Natural killer cell (primary cell): Measurements from ENCODE around the gene PRKAR1B. TPM values are rescaled to one million over a fixed set of nuclear protein-coding genes. Genes with fewer than 3 reads are reported as not detected.
"Not testable (repeated sequence)": the region's sequence is repeated elsewhere in the genome, so short reads cannot be mapped to it uniquely, and the experiment has no call there.

Source experiments
- ATAC-seq, 3 donors: fragments of 150-1000 bp in 2 of 3; fragments of 200-7000 bp in 1 of 3; cut with Tn5 transposase; 1 replicate in 1 of 3; 2 replicates in 2 of 3; pipeline ENCODE4 v1.10.0; 2021; ENCODE audit warnings: mild to moderate bottlenecking in 2 of 3, moderate library complexity in 2 of 3
- DNase-seq, 2 donors: peaks; one replicate each; pipeline versions ENCODE4 v3.0.0 to v3.0.0-alpha.2; 2013 to 2021; ENCODE audit warnings: mixed read lengths in 1 of 2
- H3K27ac ChIP-seq: one replicate; pipeline ENCODE4 v1.5.1; 2013; ENCODE audit warnings: mild to moderate bottlenecking, low read length
- H3K27me3 ChIP-seq: one replicate; pipeline ENCODE4 v1.6.1; 2013; ENCODE audit warnings: low read length; ENCODE audit not compliant: control insufficient read depth, insufficient read depth
- H3K36me3 ChIP-seq: one replicate; pipeline ENCODE4 v1.6.1; 2013; ENCODE audit warnings: low read length; ENCODE audit not compliant: control insufficient read depth, insufficient read depth
- H3K4me1 ChIP-seq: one replicate; pipeline ENCODE4 v1.6.1; 2013; ENCODE audit warnings: low read length; ENCODE audit not compliant: control insufficient read depth, insufficient read depth
- H3K4me3 ChIP-seq: one replicate; pipeline ENCODE4 v1.5.1; 2013; ENCODE audit warnings: low read length
- H3K9me3 ChIP-seq: one replicate; pipeline ENCODE4 v1.6.1; 2013; ENCODE audit warnings: low read length; ENCODE audit not compliant: control insufficient read depth, insufficient read depth
- H3K27ac Mint-ChIP-seq, 2 donors: one replicate each; pipeline ENCODE4 v1.8.0; 2022; ENCODE audit warnings: mild to moderate bottlenecking in 2 of 2, mixed read lengths in 2 of 2, moderate library complexity in 1 of 2
- H3K27me3 Mint-ChIP-seq, 2 donors: one replicate each; pipeline ENCODE4 v1.8.0; 2022; ENCODE audit warnings: low read depth in 2 of 2, mixed read lengths in 2 of 2
- H3K36me3 Mint-ChIP-seq: one replicate; pipeline ENCODE4 v1.8.0; 2022; ENCODE audit warnings: mixed read lengths
- H3K4me1 Mint-ChIP-seq, 2 donors: one replicate each; pipeline ENCODE4 v1.8.0; 2022; ENCODE audit warnings: mixed read lengths in 2 of 2
- H3K4me3 Mint-ChIP-seq: one replicate; pipeline ENCODE4 v1.8.0; 2022; ENCODE audit warnings: mild to moderate bottlenecking, moderate library complexity, mixed read lengths
- H3K9me3 Mint-ChIP-seq, 2 donors: one replicate each; pipeline ENCODE4 v1.8.0; 2022; ENCODE audit warnings: mixed read lengths in 2 of 2
- CTCF ChIP-seq: fragments of 200-600 bp; IDR thresholded peaks from one replicate; pipeline ENCODE4 v1.8.0; 2022; ENCODE audit warnings: antibody characterized with exemption
- WGBS: methylation state at CpG from one replicate; pipeline ENCODE4 v1.1.7; 2013; ENCODE audit warnings: missing lambda C conversion rate; ENCODE audit not compliant: insufficient coverage; 5-methylcytosine and 5-hydroxymethylcytosine counted together
- intact Hi-C: fragments of 100-400 bp; cut with micrococcal nuclease; formaldehyde crosslinking; loops from one replicate; pipeline ENCODE4 v1.14.2; 2022
- total RNA-seq, 4 donors: library from RNA; stranded (reverse); fragments of 120-200 nt in 1 of 4; gene quantifications; one replicate each; pipeline versions ENCODE4 v1.2.3 to v1.2.4, GENCODE V29; 2013 to 2022

PRKAR1B gene
- total RNA-seq, 3 donors from 2014 or later (not counting 1 experiment from before 2014, with no cell fraction given): 2.4 to 3.8 (median 3.0) TPM

- Mint-ChIP-seq H3K4me3 (no peak overlapping the region), H3K9me3 (no peaks in the 10 kb centered on the region), H3K27ac (no peak overlapping the region), H3K36me3 (no peaks in the 10 kb centered on the region), H3K27me3 (no peaks in the 10 kb centered on the region), H3K4me1 (no peaks in the 10 kb centered on the region)
- DNase-seq (no peak), ATAC-seq (no peak)
- H3K27ac ChIP-seq: no peak overlapping the region
- TF ChIP-seq CTCF: no peak
- no peak overlapping the region for H3K4me3 ChIP-seq
- WGBS: 91% methylated on average over 18 of the region's 18 CpGs
- H3K4me1 ChIP-seq: no peaks in the 10 kb centered on the region
- intact Hi-C loops: no loop called here
- H3K36me3 ChIP-seq: no peaks in the 10 kb centered on the region
- no peaks in the 10 kb centered on the region for H3K9me3 ChIP-seq
- no peaks in the 10 kb centered on the region for H3K27me3 ChIP-seq
Measured at GRCh38 chr7:555551-556160, 171.4 kb downstream of the PRKAR1B start.

- Mint-ChIP-seq H3K27ac (no peak overlapping the region), H3K9me3 (no peaks in the 10 kb centered on the region), H3K27me3 (no peaks in the 10 kb centered on the region), H3K4me3 (no peak overlapping the region), H3K4me1 (no peaks in the 10 kb centered on the region), H3K36me3 (no peaks in the 10 kb centered on the region)
- Histone ChIP-seq H3K9me3 (no peaks in the 10 kb centered on the region), H3K27ac (no peak overlapping the region), H3K36me3 (no peaks in the 10 kb centered on the region), H3K4me3 (no peak overlapping the region), H3K4me1 (no peaks in the 10 kb centered on the region), H3K27me3 (no peaks in the 10 kb centered on the region)
- WGBS: 92% methylated on average over 18 of the region's 18 CpGs
- ATAC-seq (no peak), DNase-seq (no peak)
- intact Hi-C loops: no loop called here
- TF ChIP-seq CTCF: no peak
Measured at GRCh38 chr7:553636-554111, 173.4 kb downstream of the PRKAR1B start.

GRCh38 chr7:552868-553635 is 174.0 kb downstream of the PRKAR1B start:
- H3K9me3 Mint-ChIP-seq: no peaks in the 10 kb centered on the region
- intact Hi-C loops: no loop called here
- H3K36me3 Mint-ChIP-seq: no peaks in the 10 kb centered on the region
- Histone ChIP-seq H3K36me3 (no peaks in the 10 kb centered on the region), H3K4me3 (no peak overlapping the region), H3K4me1 (no peaks in the 10 kb centered on the region), H3K9me3 (no peaks in the 10 kb centered on the region), H3K27me3 (no peaks in the 10 kb centered on the region), H3K27ac (no peak overlapping the region)
- no peak for DNase-seq
- no peak for ATAC-seq
- no peak for TF ChIP-seq CTCF
- H3K27me3 Mint-ChIP-seq: no peaks in the 10 kb centered on the region
- H3K4me1 Mint-ChIP-seq: no peaks in the 10 kb centered on the region
- 92% methylated on average over 44 of the region's 44 CpGs for WGBS
- H3K4me3 Mint-ChIP-seq: no peak overlapping the region
- H3K27ac Mint-ChIP-seq: no peak overlapping the region

- H3K36me3 Mint-ChIP-seq, H3K27me3 ChIP-seq, intact Hi-C loops, H3K4me1 Mint-ChIP-seq, DNase-seq, H3K27ac Mint-ChIP-seq, H3K9me3 ChIP-seq, H3K4me1 ChIP-seq, H3K27ac ChIP-seq, H3K9me3 Mint-ChIP-seq, H3K4me3 Mint-ChIP-seq, H3K27me3 Mint-ChIP-seq, ATAC-seq, H3K4me3 ChIP-seq, H3K36me3 ChIP-seq: not testable (repeated sequence)
- WGBS: 88% methylated on average over 32 of the region's 32 CpGs
Measured at GRCh38 chr7:552151-552867, 174.8 kb downstream of the PRKAR1B start.

- H3K27me3 Mint-ChIP-seq, H3K9me3 Mint-ChIP-seq, H3K4me1 ChIP-seq, H3K36me3 ChIP-seq, DNase-seq, H3K27me3 ChIP-seq, H3K27ac ChIP-seq, H3K36me3 Mint-ChIP-seq, H3K4me3 ChIP-seq, H3K4me1 Mint-ChIP-seq, intact Hi-C loops, H3K9me3 ChIP-seq, H3K4me3 Mint-ChIP-seq, ATAC-seq, H3K27ac Mint-ChIP-seq: not testable (repeated sequence)
- WGBS: 86% methylated on average over 9 of the region's 9 CpGs
Measured at GRCh38 chr7:551615-551970, 175.5 kb downstream of the PRKAR1B start.
